ENCODE measurements around the gene INO80. TPM values are rescaled to one million over a fixed set of nuclear protein-coding genes. Genes with fewer than 3 reads are reported as not detected.

The INO80 gene
- total RNA-seq, 4 donors from 2014 or later, result 27.9 to 31.6 (median 28.4) TPM

GRCh38 chr15:41048397-41048796 lies 67.7 kb downstream of the INO80 start:
- ATAC-seq (ENCODE audit: low FRiP score), result no peak
- no peak for TF ChIP-seq CTCF (IDR thresholded peaks at IDR 0.05)

GRCh38 chr15:41047474-41047873 lies 68.6 kb downstream of the INO80 start:
- no peak for DNase-seq (ENCODE audit: low spot score)
- ATAC-seq (ENCODE audit: low FRiP score), result no peak
- no peak for TF ChIP-seq CTCF (IDR thresholded peaks at IDR 0.05)

More at GRCh38 chr15:41048397-41048796, 67.7 kb downstream of the INO80 start:
- DNase-seq (ENCODE audit: low spot score), result no peak

- peak; percentile 65 for ATAC-seq (ENCODE audit: low FRiP score)
- TF ChIP-seq CTCF (IDR thresholded peaks at IDR 0.05), result no peak
Measured at GRCh38 chr15:41043276-41043951, 72.7 kb downstream of the INO80 start.

GRCh38 chr15:41042851-41043250 lies 73.2 kb downstream of the INO80 start:
- ATAC-seq (ENCODE audit: low FRiP score) (no peak), DNase-seq (ENCODE audit: low spot score) (no peak)
- no peak for TF ChIP-seq CTCF (IDR thresholded peaks at IDR 0.05)

More at GRCh38 chr15:41043276-41043951, 72.7 kb downstream of the INO80 start:
- no peak for DNase-seq (ENCODE audit: low spot score)

- no peak for TF ChIP-seq CTCF (IDR thresholded peaks at IDR 0.05)
- no peak for ATAC-seq (ENCODE audit: low FRiP score)
- no peak for DNase-seq (ENCODE audit: low spot score)
Measured at GRCh38 chr15:41039121-41039520, 77.0 kb downstream of the INO80 start.

GRCh38 chr15:41032079-41032328 lies 84.1 kb downstream of the INO80 start:
- no peak for TF ChIP-seq CTCF (IDR thresholded peaks at IDR 0.05)
- ATAC-seq (ENCODE audit: low FRiP score) (no peak), DNase-seq (ENCODE audit: low spot score) (no peak)

GRCh38 chr15:41031232-41032078 lies 84.6 kb downstream of the INO80 start:
- ATAC-seq (ENCODE audit: low FRiP score) (no peak), DNase-seq (ENCODE audit: low spot score) (no peak)
- TF ChIP-seq CTCF (IDR thresholded peaks at IDR 0.05), result no peak
